Prostate gland (tissue), 2 donors: ENCODE results near the gene PARP16.
A peak's percentile ranks its signal among the peaks of the same experiment; 100 is the strongest.

Experiments
- CTCF ChIP-seq, 4 experiments: fragments of 200-600 bp in 2 of 4; fragments of 450-650 bp in 2 of 4; sonication (generic) in 2 of 4; IDR thresholded peaks; 1 replicate in 3 of 4; 2 replicates in 1 of 4; pipeline ENCODE4 v1.5.1; 2016 to 2019; ENCODE audit warnings: antibody characterized with exemption in 4 of 4, mild to moderate bottlenecking in 2 of 4, moderate library complexity in 2 of 4
- POLR2A ChIP-seq: fragments of 450-650 bp; IDR thresholded peaks from one replicate; pipeline ENCODE4 v1.6.1; 2016; ENCODE audit warnings: antibody characterized with exemption, mild to moderate bottlenecking
- POLR2AphosphoS5 ChIP-seq: sonication (generic); formaldehyde crosslinking; IDR thresholded peaks from one replicate; pipeline ENCODE4 v1.6.1; 2017; ENCODE audit warnings: antibody characterized with exemption

- peak; percentile 80 for TF ChIP-seq POLR2A
- TF ChIP-seq CTCF (IDR thresholded peaks at IDR 0.05): peak; percentile 48 to 91 (median 83)
- TF ChIP-seq POLR2AphosphoS5: peak; percentile 29
Measured at GRCh38 chr15:65286704-65287519, at the start of gene PARP16.
